Neural cell (in vitro differentiated cells): ENCODE results near the gene STX1B. TPM values are rescaled to one million over a fixed set of nuclear protein-coding genes. Genes with fewer than 3 reads are reported as not detected.

Experiments
- H2AFZ ChIP-seq: fragments of 200-600, 300-800 bp; sonication (generic), shearing (Covaris generic); 2 replicates; pipeline ENCODE4 v1.6.0; 2014; ENCODE audit warnings: low read depth, mild to moderate bottlenecking, antibody characterized with exemption, low read length, moderate library complexity
- H3F3A ChIP-seq: fragments of 200-600 bp; shearing (Covaris generic); 2 replicates; pipeline ENCODE4 v1.6.1; 2016; ENCODE audit warnings: mild to moderate bottlenecking, moderate library complexity, mixed read lengths, antibody characterized with exemption, low read length; ENCODE audit not compliant: insufficient read depth, poor library complexity, severe bottlenecking
- H3K27ac ChIP-seq: fragments of 200-600, 300-800 bp; sonication (generic), shearing (Covaris generic); 2 replicates; pipeline ENCODE4 v1.5.1; 2014; ENCODE audit warnings: mild to moderate bottlenecking, low read length, moderate library complexity
- H3K27me3 ChIP-seq: fragments of 300-800, 200-600 bp; sonication (generic), shearing (Covaris generic); 2 replicates; pipeline ENCODE4 v1.6.0; 2014; ENCODE audit warnings: mild to moderate bottlenecking, low read depth, low read length, moderate library complexity; ENCODE audit not compliant: insufficient read depth
- H3K36me3 ChIP-seq: fragments of 300-800, 200-600 bp; sonication (generic), shearing (Covaris generic); 2 replicates; pipeline ENCODE4 v1.5.1; 2014; ENCODE audit warnings: mild to moderate bottlenecking, antibody characterized with exemption, low read length, moderate library complexity; ENCODE audit not compliant: insufficient read depth
- H3K4me2 ChIP-seq: fragments of 300-800, 200-600 bp; sonication (generic), shearing (Covaris generic); 2 replicates; pipeline ENCODE4 v1.6.0; 2014; ENCODE audit warnings: mild to moderate bottlenecking, low read length
- H3K4me3 ChIP-seq: fragments of 300-800, 200-600 bp; sonication (generic), shearing (Covaris generic); 2 replicates; pipeline ENCODE4 v1.5.1; 2014; ENCODE audit warnings: mild to moderate bottlenecking, low read length, moderate library complexity
- H3K79me2 ChIP-seq: fragments of 200-600 bp; shearing (Covaris generic); replicated peaks from 2 replicates; pipeline ENCODE4 v1.6.0; 2014; ENCODE audit warnings: mild to moderate bottlenecking, low read length, moderate library complexity; ENCODE audit not compliant: insufficient read depth
- H3K9ac ChIP-seq: fragments of 300-800, 200-600 bp; sonication (generic), shearing (Covaris generic); 2 replicates; pipeline ENCODE4 v1.6.1; 2016; ENCODE audit warnings: mild to moderate bottlenecking, low read length, mixed read lengths
- H3K9me2 ChIP-seq: fragments of 200-600 bp; shearing (Covaris generic); 2 replicates; pipeline ENCODE4 v1.6.1; 2016; ENCODE audit warnings: mild to moderate bottlenecking, low read length, mixed read lengths; ENCODE audit not compliant: insufficient read depth
- H3K9me3 ChIP-seq: fragments of 200-600, 300-800 bp; sonication (generic), shearing (Covaris generic); 2 replicates; pipeline ENCODE4 v1.6.1; 2016; ENCODE audit warnings: mild to moderate bottlenecking, mixed run types, low read length, moderate library complexity, mixed read lengths
- H4K20me1 ChIP-seq: fragments of 200-600 bp; shearing (Covaris generic); 2 replicates; pipeline ENCODE4 v1.6.1; 2016; ENCODE audit warnings: mild to moderate bottlenecking, mixed run types; ENCODE audit not compliant: insufficient read depth
- CTCF ChIP-seq: fragments of 450-650 bp; IDR thresholded peaks from 2 replicates; pipeline ENCODE4 v1.5.1; 2014; ENCODE audit warnings: antibody characterized with exemption, mild to moderate bottlenecking, moderate library complexity; ENCODE audit not compliant: poor library complexity, severe bottlenecking
- EP300 ChIP-seq: fragments of 450-650 bp; conservative IDR thresholded peaks from 2 replicates; pipeline ENCODE4 v1.6.1; 2014; ENCODE audit warnings: antibody characterized with exemption, mild to moderate bottlenecking, moderate library complexity; ENCODE audit not compliant: poor library complexity, severe bottlenecking
- EZH2 ChIP-seq: fragments of 200-600, 300-800 bp; shearing (Covaris generic), sonication (generic); IDR thresholded peaks from 2 replicates; pipeline ENCODE4 v1.6.1; 2014; ENCODE audit warnings: antibody characterized with exemption, low read length, borderline replicate concordance, mild to moderate bottlenecking; ENCODE audit not compliant: insufficient read depth, poor library complexity, severe bottlenecking
- MXI1 ChIP-seq: fragments of 450-650 bp; conservative IDR thresholded peaks from 2 replicates; pipeline ENCODE4 v1.6.1; 2014; ENCODE audit warnings: antibody characterized with exemption, mild to moderate bottlenecking; ENCODE audit not compliant: poor library complexity, severe bottlenecking
- POLR2AphosphoS5 ChIP-seq: IDR thresholded peaks from 2 replicates; pipeline ENCODE4 v1.6.1; 2012
- RAD21 ChIP-seq: fragments of 450-650 bp; conservative IDR thresholded peaks from 2 replicates; pipeline ENCODE4 v1.6.1; 2014; ENCODE audit warnings: antibody characterized with exemption, mild to moderate bottlenecking, moderate library complexity
- REST ChIP-seq: IDR thresholded peaks from 2 replicates; pipeline ENCODE4 v1.6.1; 2012; ENCODE audit warnings: borderline replicate concordance
- SMC3 ChIP-seq: fragments of 450-650 bp; conservative IDR thresholded peaks from 2 replicates; pipeline ENCODE4 v1.6.1; 2014; ENCODE audit warnings: antibody characterized with exemption, mild to moderate bottlenecking, moderate library complexity; ENCODE audit not compliant: poor library complexity
- TAF1 ChIP-seq: IDR thresholded peaks from 2 replicates; pipeline ENCODE4 v1.6.1; 2012; ENCODE audit warnings: low read depth
- polyA plus RNA-seq: library from polyadenylated mRNA; depleted of rRNA; stranded (reverse); fragments of >200 nt; gene quantifications from 2 replicates; pipeline ENCODE4 v1.2.3, GENCODE V29; 2014

Gene STX1B
- polyA plus RNA-seq, 1 donor from 2014 or later = 4.5 TPM

GRCh38 chr16:30947859-30948666 is 62.4 kb downstream of the STX1B start:
- peak overlapping the region; percentile 88 for H3K9ac ChIP-seq

GRCh38 chr16:30947541-30947858 is 62.9 kb downstream of the STX1B start:
- Histone ChIP-seq H3K9me3 (no peaks in the 10 kb centered on the region), H3K79me2 (peaks cover 10% of the 10 kb centered on the region), H4K20me1 (no peaks in the 10 kb centered on the region), H2AFZ (no peak overlapping the region), H3K9me2 (no peaks in the 10 kb centered on the region), H3F3A (no peaks in the 10 kb centered on the region), H3K4me3 (peak overlapping the region; percentile 86), H3K4me2 (peak overlapping the region; percentile 37), H3K36me3 (peaks cover 6% of the 10 kb centered on the region), H3K27me3 (no peaks in the 10 kb centered on the region), H3K9ac (peak overlapping the region; percentile 88), H3K27ac (peak overlapping the region; percentile 92)
- TF ChIP-seq EZH2 (no peak), CTCF (no peak), REST (no peak), RAD21 (no peak)

More at GRCh38 chr16:30947859-30948666, 62.4 kb downstream of the STX1B start:
- H3F3A ChIP-seq = no peaks in the 10 kb centered on the region
- TF ChIP-seq EP300 (peak; percentile 50), CTCF (peak; percentile 54), TAF1 (no peak), EZH2 (no peak), POLR2AphosphoS5 (peak; percentile 61), MXI1 (peak; percentile 90), REST (peak; percentile 57), RAD21 (no peak), SMC3 (peak; percentile 50)
- H3K27ac ChIP-seq = peak overlapping the region; percentile 92
- no peaks in the 10 kb centered on the region for H3K9me3 ChIP-seq
- no peaks in the 10 kb centered on the region for H4K20me1 ChIP-seq
- H3K36me3 ChIP-seq = peaks cover 6% of the 10 kb centered on the region
- peak overlapping the region; percentile 90 for H3K4me2 ChIP-seq
- H2AFZ ChIP-seq = no peak overlapping the region
- H3K79me2 ChIP-seq = peaks cover 10% of the 10 kb centered on the region
- H3K9me2 ChIP-seq = no peaks in the 10 kb centered on the region
- no peaks in the 10 kb centered on the region for H3K27me3 ChIP-seq
- H3K4me3 ChIP-seq = peak overlapping the region; percentile 86
